ENCODE measurements around the gene ZNF771. TPM values are rescaled to one million over a fixed set of nuclear protein-coding genes. Genes with fewer than 3 reads are reported as not detected.

Gene ZNF771
- total and polyA plus RNA-seq, 2 donors (not counting 3 experiments of a cell fraction or from before 2014, with no cell fraction given): 11.7 to 16.8 TPM

DNA sequence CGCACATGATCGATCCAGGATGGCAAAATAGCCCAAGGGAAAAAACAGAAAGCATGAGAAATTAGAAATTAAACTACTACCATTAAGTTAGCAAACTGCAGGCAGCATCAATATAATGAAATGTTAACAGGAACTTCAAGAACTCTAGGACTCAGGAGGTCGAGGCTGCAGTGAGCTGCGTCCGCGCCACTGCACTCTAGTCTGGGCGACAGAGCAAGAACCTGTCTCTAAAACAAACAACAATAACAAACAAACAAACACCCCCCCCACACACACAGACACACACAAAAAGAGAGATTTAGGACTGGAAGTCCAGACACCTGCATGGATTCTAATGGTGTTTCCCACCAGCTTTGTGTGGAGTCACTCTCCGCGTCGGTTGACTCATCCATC lies 38.8 kb downstream of the ZNF771 start:
- dilution Hi-C loops (cut with MboI; ENCODE audit: extremely low pct_ligation_motif_present, low sequenced_read_pairs) (no loop called here), intact Hi-C loops (cut with micrococcal nuclease) (loop anchor here (5.0 kb wide), 2 partner anchors 46 to 246 kb away; no protein-coding TSS in a partner anchor)
- no TSS peak for BruUV-seq (replicated peaks)
- peak overlapping the region; percentile 85 for H3K9ac ChIP-seq (replicated peaks; ENCODE audit: extremely low read depth, insufficient read depth, low read length)
- H3K9me1 ChIP-seq (replicated peaks; ENCODE audit: control insufficient read depth, extremely low read depth, insufficient read depth, low read length): no peaks in the 10 kb centered on the region
- peak overlapping the region; percentile 57 for H3K4me2 ChIP-seq (ENCODE audit: insufficient read depth, low read length)
- CTCF ChIA-PET: interaction anchor here (1.2 to 5.7 kb wide), 3 partner anchors 28 to 152 kb away, joined by 4 to 47 read pairs (median 7); no protein-coding TSS in a partner anchor
- FAIRE-seq (no peak), DNase-seq (ENCODE audit: low read depth, low spot score) (no peak)
- H3K27ac ChIP-seq (ENCODE audit: insufficient read depth, low read depth, low read length): peak overlapping the region; percentile 72
- no peaks in the 10 kb centered on the region for H4K20me1 ChIP-seq (replicated peaks; ENCODE audit: control insufficient read depth, extremely low read depth, insufficient read depth, low read length)
- peaks cover 12% of the 10 kb centered on the region for H3K79me2 ChIP-seq (ENCODE audit: control insufficient read depth, insufficient read depth, low read length)
- TF ChIP-seq EZH2 (IDR thresholded peaks at IDR 0.05; ENCODE audit: borderline replicate concordance, low read depth, low read length, severe bottlenecking) (no peak), FOS (IDR thresholded peaks at IDR 0.05; ENCODE audit: borderline replicate concordance, insufficient read depth, low read length) (no peak), GATA2 (IDR thresholded peaks at IDR 0.05; ENCODE audit: insufficient read depth, insufficient read length, low read depth, low read length) (no peak), POLR2A (IDR thresholded peaks at IDR 0.05; ENCODE audit: low read depth, low read length) (no peak), JUN (IDR thresholded peaks at IDR 0.05; ENCODE audit: borderline replicate concordance, insufficient read depth, insufficient read length, low read depth) (no peak), POLR2AphosphoS5 (IDR thresholded peaks at IDR 0.05; ENCODE audit: insufficient read depth, low read depth, low read length) (no peak), MYC (IDR thresholded peaks at IDR 0.05; ENCODE audit: low read depth, low read length) (no peak)
- TF ChIP-seq, protein P1, sequence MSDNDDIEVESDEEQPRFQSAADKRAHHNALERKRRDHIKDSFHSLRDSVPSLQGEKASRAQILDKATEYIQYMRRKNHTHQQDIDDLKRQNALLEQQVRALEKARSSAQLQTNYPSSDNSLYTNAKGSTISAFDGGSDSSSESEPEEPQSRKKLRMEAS (IDR thresholded peaks at IDR 0.05; ENCODE audit: insufficient read depth, insufficient read length): no peak
- TF ChIP-seq, protein P2, sequence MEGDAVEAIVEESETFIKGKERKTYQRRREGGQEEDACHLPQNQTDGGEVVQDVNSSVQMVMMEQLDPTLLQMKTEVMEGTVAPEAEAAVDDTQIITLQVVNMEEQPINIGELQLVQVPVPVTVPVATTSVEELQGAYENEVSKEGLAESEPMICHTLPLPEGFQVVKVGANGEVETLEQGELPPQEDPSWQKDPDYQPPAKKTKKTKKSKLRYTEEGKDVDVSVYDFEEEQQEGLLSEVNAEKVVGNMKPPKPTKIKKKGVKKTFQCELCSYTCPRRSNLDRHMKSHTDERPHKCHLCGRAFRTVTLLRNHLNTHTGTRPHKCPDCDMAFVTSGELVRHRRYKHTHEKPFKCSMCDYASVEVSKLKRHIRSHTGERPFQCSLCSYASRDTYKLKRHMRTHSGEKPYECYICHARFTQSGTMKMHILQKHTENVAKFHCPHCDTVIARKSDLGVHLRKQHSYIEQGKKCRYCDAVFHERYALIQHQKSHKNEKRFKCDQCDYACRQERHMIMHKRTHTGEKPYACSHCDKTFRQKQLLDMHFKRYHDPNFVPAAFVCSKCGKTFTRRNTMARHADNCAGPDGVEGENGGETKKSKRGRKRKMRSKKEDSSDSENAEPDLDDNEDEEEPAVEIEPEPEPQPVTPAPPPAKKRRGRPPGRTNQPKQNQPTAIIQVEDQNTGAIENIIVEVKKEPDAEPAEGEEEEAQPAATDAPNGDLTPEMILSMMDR (IDR thresholded peaks at IDR 0.05; ENCODE audit: extremely low read depth in 1 of 2, insufficient read depth in 1 of 2, low read depth in 1 of 2, low read length in 2 of 2): no peak
- H2AFZ ChIP-seq (ENCODE audit: low read depth, low read length): peak overlapping the region; percentile 69
- H3K36me3 ChIP-seq (ENCODE audit: control insufficient read depth in 2 of 2, extremely low read depth in 1 of 2, insufficient read depth in 2 of 2, low read length in 2 of 2): no peaks in the 10 kb centered on the region
- peak overlapping the region in 1 of 3 experiments; percentile 79 for H3K4me3 ChIP-seq (replicated peaks in 1 of 3; ENCODE audit: insufficient read depth in 1 of 3, low read depth in 1 of 3, low read length in 3 of 3)
- H3K4me1 ChIP-seq (ENCODE audit: control insufficient read depth, extremely low read depth, insufficient read depth, low read length): peaks cover 11% of the 10 kb centered on the region
- H3K9me3 ChIP-seq (replicated peaks; ENCODE audit: control insufficient read depth, insufficient read depth, low read length): no peaks in the 10 kb centered on the region
- no peaks in the 10 kb centered on the region for H3K27me3 ChIP-seq (ENCODE audit: control insufficient read depth in 2 of 2, insufficient read depth in 2 of 2, low read length in 2 of 2)
- POLR2A ChIA-PET: no interaction called here

Measured in endothelial cell of umbilical vein (primary cell).